IMR-90 (cell line): ENCODE data around the gene STRN. TPM values are rescaled to one million over a fixed set of nuclear protein-coding genes. Genes with fewer than 3 reads are reported as not detected.

Experiments
- ATAC-seq: fragments of 200-7000 bp; cut with Tn5 transposase; 2 replicates; pipeline ENCODE4 v1.9.1; 2020; ENCODE audit warnings: low read depth, mild to moderate bottlenecking, moderate library complexity
- BruUV-seq: library from RNA; stranded (reverse); fragments of 400-500 nt; replicated peaks from 2 replicates; lab custom pipeline; 2021; lab: Mats Ljungman, UMichigan
- CTCF ChIA-PET: fragments of 300-600 bp; formaldehyde crosslinking; extraction: SDS; loops from one replicate; lab custom pipeline; 2021; ENCODE audit warnings: antibody characterized with exemption; lab: Yijun Ruan, JAX
- POLR2A ChIA-PET: fragments of 300-600 bp; sonication (Branson Sonifier 250); formaldehyde crosslinking; loops from one replicate; lab custom pipeline; 2022; ENCODE audit warnings: antibody characterized with exemption; ENCODE audit not compliant: unreplicated experiment; lab: Charles Lee
- DNase-seq: peaks from one replicate; pipeline ENCODE4 v3.0.0; 2013
- H2AFZ ChIP-seq: replicated peaks from 2 replicates; pipeline ENCODE3; 2013; ENCODE audit warnings: low read length, mild to moderate bottlenecking; ENCODE audit not compliant: poor library complexity
- H2AK5ac ChIP-seq: 2 replicates; pipeline ENCODE4 v1.6.1; 2013; ENCODE audit warnings: low read depth, low read length, inconsistent platforms
- H2AK9ac ChIP-seq: replicated peaks from 2 replicates; pipeline ENCODE3; 2013; ENCODE audit warnings: mild to moderate bottlenecking, low read depth, low read length, moderate library complexity; ENCODE audit not compliant: poor library complexity
- H2BK120ac ChIP-seq: 2 replicates; pipeline ENCODE4 v1.6.1; 2013; ENCODE audit warnings: low read depth, low read length, inconsistent platforms
- H2BK15ac ChIP-seq: 3 replicates; pipeline ENCODE4 v1.6.1; 2013; ENCODE audit warnings: low read depth, low read length, inconsistent platforms
- H2BK20ac ChIP-seq: 2 replicates; pipeline ENCODE4 v1.6.1; 2013; ENCODE audit warnings: low read depth, mild to moderate bottlenecking, inconsistent platforms, low read length, moderate library complexity
- H2BK5ac ChIP-seq: 2 replicates; pipeline ENCODE4 v1.6.1; 2013; ENCODE audit warnings: mild to moderate bottlenecking, low read depth, low read length, inconsistent platforms; ENCODE audit not compliant: poor library complexity, severe bottlenecking
- H3K14ac ChIP-seq: replicated peaks from 2 replicates; pipeline ENCODE4 v1.6.1; 2013; ENCODE audit warnings: low read depth, low read length, inconsistent platforms
- H3K18ac ChIP-seq: 2 replicates; pipeline ENCODE4 v1.6.1; 2013; ENCODE audit warnings: low read depth, low read length, control low read depth
- H3K23ac ChIP-seq: 2 replicates; pipeline ENCODE4 v1.6.1; 2013; ENCODE audit warnings: low read depth, low read length, inconsistent platforms
- H3K27ac ChIP-seq: 2 replicates; pipeline ENCODE4 v1.5.1; 2013; ENCODE audit warnings: mild to moderate bottlenecking, control low read depth, low read length; ENCODE audit not compliant: insufficient read depth
- H3K27me3 ChIP-seq: 2 replicates; pipeline ENCODE4 v1.6.1; 2013; ENCODE audit warnings: low read length; ENCODE audit not compliant: control insufficient read depth, insufficient read depth
- H3K36me3 ChIP-seq: 2 replicates; pipeline ENCODE4 v1.6.1; 2013; ENCODE audit warnings: low read length, mixed read lengths; ENCODE audit not compliant: control insufficient read depth, insufficient read depth
- H3K4ac ChIP-seq: 2 replicates; pipeline ENCODE4 v1.6.1; 2013; ENCODE audit warnings: low read depth, low read length, inconsistent platforms
- H3K4me1 ChIP-seq: 2 replicates; pipeline ENCODE4 v1.6.1; 2013; ENCODE audit warnings: low read length, mixed read lengths; ENCODE audit not compliant: control insufficient read depth, insufficient read depth
- H3K4me2 ChIP-seq: 2 replicates; pipeline ENCODE4 v1.6.1; 2013; ENCODE audit warnings: low read depth, mild to moderate bottlenecking, control low read depth, low read length, moderate library complexity
- H3K4me3 ChIP-seq: 2 replicates; pipeline ENCODE4 v1.5.1; 2013; ENCODE audit warnings: low read depth, mild to moderate bottlenecking, control low read depth, low read length, moderate library complexity; ENCODE audit not compliant: insufficient read depth
- H3K56ac ChIP-seq: 2 replicates; pipeline ENCODE4 v1.6.1; 2013; ENCODE audit warnings: low read length, inconsistent platforms; ENCODE audit not compliant: insufficient read depth; ENCODE audit errors: extremely low read depth
- H3K79me1 ChIP-seq, 2 experiments: 2 replicates each; pipeline ENCODE4 v1.6.1; 2013; ENCODE audit warnings: low read length in 2 of 2, inconsistent platforms in 1 of 2, low read depth in 1 of 2
- H3K9ac ChIP-seq: 2 replicates; pipeline ENCODE4 v1.6.1; 2013; ENCODE audit warnings: low read depth, low read length, control low read depth
- H3K9me1 ChIP-seq: 2 replicates; pipeline ENCODE4 v1.6.1; 2013; ENCODE audit warnings: low read length, inconsistent platforms; ENCODE audit not compliant: insufficient read depth
- H3K9me3 ChIP-seq: 2 replicates; pipeline ENCODE4 v1.6.1; 2013; ENCODE audit warnings: low read length; ENCODE audit not compliant: control insufficient read depth, insufficient read depth
- H4K20me1 ChIP-seq: 2 replicates; pipeline ENCODE4 v1.6.1; 2013; ENCODE audit warnings: low read length, inconsistent platforms; ENCODE audit not compliant: insufficient read depth
- H4K5ac ChIP-seq: 2 replicates; pipeline ENCODE4 v1.6.1; 2013; ENCODE audit warnings: mild to moderate bottlenecking, low read depth, low read length, control low read depth
- H4K8ac ChIP-seq, 2 experiments: 2 replicates each; pipeline ENCODE4 v1.6.1; 2013; ENCODE audit warnings: low read depth in 2 of 2, low read length in 2 of 2, control low read depth in 1 of 2, inconsistent platforms in 1 of 2
- H4K91ac ChIP-seq: 2 replicates; pipeline ENCODE4 v1.6.1; 2013; ENCODE audit warnings: low read depth, low read length, inconsistent platforms; ENCODE audit not compliant: insufficient read depth
- CEBPB ChIP-seq: IDR thresholded peaks from 2 replicates; pipeline ENCODE4 v1.6.1; 2012; ENCODE audit warnings: low read depth, low read length, improper control_type of control experiment
- CHD1 ChIP-seq: IDR thresholded peaks from 2 replicates; pipeline ENCODE4 v1.6.1; 2012; ENCODE audit warnings: low read depth, low read length, improper control_type of control experiment
- CTCF ChIP-seq: conservative IDR thresholded peaks from 2 replicates; pipeline ENCODE4 v1.5.1; 2012; ENCODE audit warnings: mild to moderate bottlenecking, low read depth, low read length, improper control_type of control experiment
- ELK1 ChIP-seq: fragments of 150-350 bp; IDR thresholded peaks from 2 replicates; pipeline ENCODE4 v1.6.1; 2016; ENCODE audit warnings: low read depth, mild to moderate bottlenecking, low read length, moderate library complexity, borderline replicate concordance
- FOS ChIP-seq: fragments of 150-350 bp; IDR thresholded peaks from 2 replicates; pipeline ENCODE4 v1.6.1; 2016; ENCODE audit warnings: low read depth, low read length
- NFE2L2 ChIP-seq: fragments of 150-350 bp; IDR thresholded peaks from 2 replicates; pipeline ENCODE4 v1.6.1; 2016; ENCODE audit warnings: low read depth, mild to moderate bottlenecking, low read length
- RAD21 ChIP-seq: IDR thresholded peaks from 2 replicates; pipeline ENCODE4 v1.6.1; 2012; ENCODE audit warnings: low read length, improper control_type of control experiment
- RCOR1 ChIP-seq: IDR thresholded peaks from 2 replicates; pipeline ENCODE4 v1.6.1; 2012; ENCODE audit warnings: mild to moderate bottlenecking, low read length, improper control_type of control experiment; ENCODE audit not compliant: insufficient replicate concordance
- RFX5 ChIP-seq: IDR thresholded peaks from 2 replicates; pipeline ENCODE4 v1.8.0; 2012; ENCODE audit warnings: low read depth, mild to moderate bottlenecking, low read length, moderate library complexity
- SMC3 ChIP-seq: fragments of 150-350 bp; IDR thresholded peaks from 2 replicates; pipeline ENCODE4 v1.6.1; 2016; ENCODE audit warnings: low read depth, mild to moderate bottlenecking, antibody characterized with exemption, low read length, moderate library complexity
- USF2 ChIP-seq: fragments of 150-350 bp; IDR thresholded peaks from 2 replicates; pipeline ENCODE4 v1.6.1; 2017; ENCODE audit warnings: mild to moderate bottlenecking, antibody characterized with exemption, low read length, low read depth
- WGBS, 2 experiments: methylation state at CpG; one replicate each; pipeline versions ENCODE4 v1.1.5 to v1.1.7; 2013; ENCODE audit warnings: missing lambda C conversion rate in 2 of 2; ENCODE audit not compliant: insufficient read length in 1 of 2; ENCODE audit errors: extremely low coverage in 2 of 2; 5-methylcytosine and 5-hydroxymethylcytosine counted together
- dilution Hi-C: fragments of 300-500 bp; cut with HindIII; formaldehyde crosslinking; loops from one replicate; pipeline ENCODE4 v1.14.3; 2018; ENCODE audit warnings: low sequenced_read_pairs; ENCODE audit not compliant: unreplicated experiment
- in situ Hi-C: fragments of 300-500 bp; cut with MboI; formaldehyde crosslinking; loops from 3 replicates; pipeline ENCODE4 v1.14.3; 2019; ENCODE audit warnings: low sequenced_read_pairs, inconsistent platforms, mixed read lengths
- intact Hi-C: fragments of 100-400 bp; cut with micrococcal nuclease; formaldehyde crosslinking; loops from 2 replicates; pipeline ENCODE4 v1.10.0; 2022
- polyA plus RNA-seq, 3 experiments: library from polyadenylated mRNA; depleted of rRNA; stranded (reverse); fragments of >200 nt; gene quantifications; 2 replicates each; pipeline ENCODE4 v1.2.3, GENCODE V29; 2012; ENCODE audit warnings: low replicate concordance in 1 of 3
- total RNA-seq: library from RNA; depleted of rRNA; stranded (reverse); fragments of >200 nt; gene quantifications from 2 replicates; pipeline ENCODE4 v1.2.3, GENCODE V29; 2012

STRN gene
- total and polyA plus RNA-seq, 2 of the 4 experiments (the other 2 are of a cell fraction), result 5.1 to 23.3 TPM

GRCh38 chr2:36798724-36799123, 167.6 kb downstream of the STRN start:
- Histone ChIP-seq H3K4me1 (no peaks in the 10 kb centered on the region), H4K20me1 (no peaks in the 10 kb centered on the region), H2AK9ac (no peak overlapping the region), H3K27me3 (peaks cover 34% of the 10 kb centered on the region), H2AFZ (no peak overlapping the region), H4K91ac (no peak overlapping the region), H3K9ac (no peak overlapping the region), H2BK120ac (no peak overlapping the region), H2BK20ac (no peak overlapping the region), H4K8ac (no peak overlapping the region), H3K9me3 (no peaks in the 10 kb centered on the region), H4K5ac (no peak overlapping the region), H2BK5ac (no peak overlapping the region), H3K27ac (no peak overlapping the region), H3K56ac (no peak overlapping the region), H3K4ac (no peak overlapping the region), H2AK5ac (no peak overlapping the region), H2BK15ac (no peak overlapping the region), H3K79me1 (no peaks in the 10 kb centered on the region), H3K36me3 (no peaks in the 10 kb centered on the region), H3K18ac (no peak overlapping the region), H3K4me2 (no peak overlapping the region), H3K9me1 (0 out of 2 replicates have a peak, but pooled peaks cover 2% of the 10 kb centered on the region), H3K4me3 (no peak overlapping the region), H3K14ac (no peak overlapping the region), H3K23ac (no peak overlapping the region)
- intact Hi-C loops, result no loop called here
- no TSS peak for BruUV-seq
- CTCF ChIA-PET, result no interaction called here
- no CpG with 5 or more reads among the region's 3 CpGs for WGBS, 2 experiments
- in situ Hi-C loops, result no loop called here
- POLR2A ChIA-PET, result no interaction called here
- DNase-seq (no peak), ATAC-seq (no peak)
- TF ChIP-seq CTCF (no peak), USF2 (no peak), FOS (no peak), RFX5 (no peak), SMC3 (no peak), RAD21 (no peak), ELK1 (no peak), NFE2L2 (no peak), CHD1 (no peak), RCOR1 (no peak), CEBPB (no peak)
- dilution Hi-C loops, result no loop called here
